Right atrium auricular region (tissue), 2 donors: ENCODE measurements around the gene HDGF. TPM values are rescaled to one million over a fixed set of nuclear protein-coding genes. Genes with fewer than 3 reads are reported as not detected.

Experiments used
- DNase-seq: peaks from one replicate; pipeline ENCODE4 v3.0.0-alpha.2; 2019; ENCODE audit warnings: low spot score
- H3K27ac ChIP-seq, 2 donors: fragments of 200-600 bp; sonication (generic); 1 replicate in 1 of 2; 2 replicates in 1 of 2; pipeline ENCODE4 v1.5.1; 2016 to 2019
- H3K27me3 ChIP-seq, 2 donors: fragments of 200-600 bp; sonication (generic); one replicate each; pipeline versions ENCODE4 v1.5.1 to v1.6.0; 2017 to 2019
- H3K36me3 ChIP-seq: fragments of 200-600 bp; sonication (generic); one replicate; pipeline ENCODE4 v1.5.1; 2016
- H3K4me1 ChIP-seq, 2 donors: fragments of 200-600 bp; sonication (generic); one replicate each; pipeline versions ENCODE4 v1.5.1 to v1.6.0; 2017 to 2019
- H3K4me3 ChIP-seq, 2 donors: fragments of 200-600 bp; sonication (generic); 1 replicate in 1 of 2; 2 replicates in 1 of 2; pipeline ENCODE4 v1.5.1; 2017 to 2019; ENCODE audit warnings: mild to moderate bottlenecking in 1 of 2, moderate library complexity in 1 of 2
- H3K9me3 ChIP-seq, 2 donors: fragments of 200-600 bp; sonication (generic); one replicate each; pipeline ENCODE4 v1.5.1; 2019
- CTCF ChIP-seq, 2 donors: fragments of 200-600 bp; sonication (generic); IDR thresholded peaks; one replicate each; pipeline ENCODE4 v1.5.1; 2019; ENCODE audit warnings: antibody characterized with exemption in 2 of 2
- total RNA-seq, 2 donors: library from RNA; depleted of rRNA; stranded (reverse); fragments of >200 nt; gene quantifications; one replicate each; pipeline ENCODE4 v1.1.0, GENCODE V29; 2016

HDGF gene
- total RNA-seq, 2 donors from 2014 or later: 110 to 137 TPM

- no peak overlapping the region for H3K27ac ChIP-seq
- H3K27me3 ChIP-seq: no peaks in the 10 kb centered on the region
- TF ChIP-seq CTCF (IDR thresholded peaks at IDR 0.05): no peak
- DNase-seq: no peak
- H3K4me3 ChIP-seq: no peak overlapping the region
- H3K36me3 ChIP-seq: peaks cover 90% of the 10 kb centered on the region
- no peaks in the 10 kb centered on the region for H3K9me3 ChIP-seq
- H3K4me1 ChIP-seq: no peaks in the 10 kb centered on the region
Measured at GRCh38 chr1:156794506-156795373, 43.3 kb upstream of the HDGF start.

GRCh38 chr1:156789621-156790318 lies 38.3 kb upstream of the HDGF start:
- no peak for DNase-seq
- Histone ChIP-seq H3K27me3 (no peaks in the 10 kb centered on the region), H3K4me3 (no peak overlapping the region), H3K27ac (no peak overlapping the region), H3K9me3 (no peaks in the 10 kb centered on the region), H3K4me1 (no peaks in the 10 kb centered on the region), H3K36me3 (peaks cover 71% of the 10 kb centered on the region)
- no peak for TF ChIP-seq CTCF (IDR thresholded peaks at IDR 0.05)

- Histone ChIP-seq H3K4me1 (no peaks in the 10 kb centered on the region), H3K27ac (no peak overlapping the region), H3K4me3 (no peak overlapping the region), H3K27me3 (no peaks in the 10 kb centered on the region), H3K9me3 (no peaks in the 10 kb centered on the region), H3K36me3 (peaks cover 65% of the 10 kb centered on the region)
- DNase-seq: no peak
- TF ChIP-seq CTCF (IDR thresholded peaks at IDR 0.05): no peak
Measured at GRCh38 chr1:156788136-156788535, 36.7 kb upstream of the HDGF start.

- peaks cover 50% of the 10 kb centered on the region for H3K36me3 ChIP-seq
- DNase-seq: no peak
- no peak overlapping the region for H3K4me3 ChIP-seq
- no peak overlapping the region for H3K27ac ChIP-seq
- H3K4me1 ChIP-seq: no peaks in the 10 kb centered on the region
- no peaks in the 10 kb centered on the region for H3K27me3 ChIP-seq
- no peak for TF ChIP-seq CTCF (IDR thresholded peaks at IDR 0.05)
- no peaks in the 10 kb centered on the region for H3K9me3 ChIP-seq
Measured at GRCh38 chr1:156786640-156787039, 35.2 kb upstream of the HDGF start.

GRCh38 chr1:156785458-156785857 lies 34.0 kb upstream of the HDGF start:
- no peak overlapping the region for H3K27ac ChIP-seq
- no peaks in the 10 kb centered on the region for H3K9me3 ChIP-seq
- peaks cover 40% of the 10 kb centered on the region for H3K36me3 ChIP-seq
- no peak for DNase-seq
- H3K4me3 ChIP-seq: no peak overlapping the region
- no peak for TF ChIP-seq CTCF (IDR thresholded peaks at IDR 0.05)
- H3K27me3 ChIP-seq: no peaks in the 10 kb centered on the region
- no peaks in the 10 kb centered on the region for H3K4me1 ChIP-seq
